SU-DHL-6 (cell line): Measurements from ENCODE around the gene ATIC.

Experiments
- H2AFZ ChIP-seq: fragments of 200-600 bp; sonication (generic); 2 replicates; pipeline ENCODE4 v1.6.1; 2014; ENCODE audit warnings: low read depth, mild to moderate bottlenecking, moderate library complexity, mixed read lengths, antibody characterized with exemption, low read length; ENCODE audit not compliant: severe bottlenecking
- H3F3A ChIP-seq: fragments of 200-600 bp; shearing (Covaris generic); 2 replicates; pipeline ENCODE4 v1.6.0; 2016; ENCODE audit warnings: antibody characterized with exemption, mild to moderate bottlenecking; ENCODE audit not compliant: insufficient read depth
- H3K27ac ChIP-seq: fragments of 200-600 bp; sonication (generic); 2 replicates; pipeline ENCODE4 v1.5.1; 2016; ENCODE audit warnings: low read depth, mild to moderate bottlenecking, low read length, moderate library complexity, mixed read lengths
- H3K27me3 ChIP-seq: fragments of 200-600 bp; sonication (generic), shearing (Covaris generic); 2 replicates; pipeline ENCODE4 v1.6.0; 2014; ENCODE audit warnings: mild to moderate bottlenecking, low read length
- H3K36me3 ChIP-seq: fragments of 200-600 bp; sonication (generic); 2 replicates; pipeline ENCODE4 v1.6.1; 2014; ENCODE audit warnings: mild to moderate bottlenecking, low read length, mixed read lengths
- H3K4me2 ChIP-seq: fragments of 300-600, 200-600 bp; shearing (Covaris generic), sonication (generic); 2 replicates; pipeline ENCODE4 v1.6.0; 2014; ENCODE audit warnings: low read length, low read depth, mild to moderate bottlenecking; ENCODE audit not compliant: poor library complexity, severe bottlenecking
- H3K4me3 ChIP-seq: fragments of 200-600 bp; sonication (generic); 2 replicates; pipeline ENCODE4 v1.5.1; 2014; ENCODE audit warnings: antibody characterized with exemption, low read length, mild to moderate bottlenecking, mixed read lengths; ENCODE audit not compliant: insufficient read depth, poor library complexity, severe bottlenecking
- H3K79me2 ChIP-seq: fragments of 200-600 bp; sonication (generic); 2 replicates; pipeline ENCODE4 v1.6.1; 2014; ENCODE audit warnings: mild to moderate bottlenecking, low read length, moderate library complexity; ENCODE audit not compliant: insufficient read depth
- H3K9ac ChIP-seq: fragments of 200-600 bp; sonication (generic); 2 replicates; pipeline ENCODE4 v1.7.0; 2014; ENCODE audit warnings: mild to moderate bottlenecking, low read length
- H3K9me2 ChIP-seq: fragments of 200-600 bp; sonication (generic); replicated peaks from 2 replicates; pipeline ENCODE4 v1.6.1; 2014; ENCODE audit warnings: low read length; ENCODE audit not compliant: insufficient read depth
- H3K9me3 ChIP-seq: fragments of 200-600 bp; sonication (generic); 2 replicates; pipeline ENCODE4 v1.6.1; 2014; ENCODE audit warnings: low read length, mixed read lengths; ENCODE audit not compliant: insufficient read depth
- H4K20me1 ChIP-seq: fragments of 200-600 bp; sonication (generic); 2 replicates; pipeline ENCODE4 v1.6.1; 2014; ENCODE audit warnings: low read depth, mild to moderate bottlenecking, antibody characterized with exemption, low read length, moderate library complexity, mixed read lengths
- EZH2phosphoT487 ChIP-seq: fragments of 200-600 bp; sonication (generic), shearing (Covaris generic); conservative IDR thresholded peaks from 2 replicates; pipeline ENCODE4 v1.6.1; 2018; ENCODE audit warnings: mild to moderate bottlenecking, antibody characterized with exemption, low read length, moderate library complexity, mixed read lengths
- TF ChIP-seq, protein P1 (sequence below): fragments of 200-600 bp; sonication (generic); IDR thresholded peaks from one replicate; pipeline ENCODE4 v1.5.1; 2017; ENCODE audit warnings: antibody characterized with exemption, mild to moderate bottlenecking, low read length, moderate library complexity; ENCODE audit not compliant: insufficient read depth, poor library complexity, severe bottlenecking

Gene ATIC

DNA sequence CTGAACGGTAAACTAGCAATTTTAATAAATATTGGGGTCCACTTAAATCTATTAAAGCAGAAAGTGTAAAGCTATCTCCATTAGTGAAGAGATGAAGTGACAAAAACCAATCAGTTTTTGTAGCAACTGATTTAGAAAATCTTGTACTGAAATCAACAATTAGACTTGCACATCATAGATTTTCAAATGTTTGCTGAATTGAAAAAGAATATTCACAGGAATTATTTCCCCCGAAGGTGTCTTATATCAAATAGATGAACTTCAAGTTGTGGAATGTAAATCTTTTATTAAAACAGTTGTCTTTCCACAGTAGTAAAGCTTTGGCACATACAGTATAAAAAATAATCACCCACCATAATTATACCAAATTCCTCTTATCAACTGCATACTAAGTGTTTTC, 48.7 kb downstream of the ATIC start:
- no peaks in the 10 kb centered on the region for H3K9me2 ChIP-seq
- no peak for TF ChIP-seq EZH2phosphoT487
- TF ChIP-seq, protein P1, sequence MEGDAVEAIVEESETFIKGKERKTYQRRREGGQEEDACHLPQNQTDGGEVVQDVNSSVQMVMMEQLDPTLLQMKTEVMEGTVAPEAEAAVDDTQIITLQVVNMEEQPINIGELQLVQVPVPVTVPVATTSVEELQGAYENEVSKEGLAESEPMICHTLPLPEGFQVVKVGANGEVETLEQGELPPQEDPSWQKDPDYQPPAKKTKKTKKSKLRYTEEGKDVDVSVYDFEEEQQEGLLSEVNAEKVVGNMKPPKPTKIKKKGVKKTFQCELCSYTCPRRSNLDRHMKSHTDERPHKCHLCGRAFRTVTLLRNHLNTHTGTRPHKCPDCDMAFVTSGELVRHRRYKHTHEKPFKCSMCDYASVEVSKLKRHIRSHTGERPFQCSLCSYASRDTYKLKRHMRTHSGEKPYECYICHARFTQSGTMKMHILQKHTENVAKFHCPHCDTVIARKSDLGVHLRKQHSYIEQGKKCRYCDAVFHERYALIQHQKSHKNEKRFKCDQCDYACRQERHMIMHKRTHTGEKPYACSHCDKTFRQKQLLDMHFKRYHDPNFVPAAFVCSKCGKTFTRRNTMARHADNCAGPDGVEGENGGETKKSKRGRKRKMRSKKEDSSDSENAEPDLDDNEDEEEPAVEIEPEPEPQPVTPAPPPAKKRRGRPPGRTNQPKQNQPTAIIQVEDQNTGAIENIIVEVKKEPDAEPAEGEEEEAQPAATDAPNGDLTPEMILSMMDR: no peak
- no peak overlapping the region for H2AFZ ChIP-seq
- no peak overlapping the region for H3K9ac ChIP-seq
- H3K27me3 ChIP-seq: no peaks in the 10 kb centered on the region
- no peak overlapping the region for H3K4me3 ChIP-seq
- no peaks in the 10 kb centered on the region for H4K20me1 ChIP-seq
- no peak overlapping the region for H3K27ac ChIP-seq
- no peak overlapping the region for H3K4me2 ChIP-seq
- H3K36me3 ChIP-seq: peaks cover 3% of the 10 kb centered on the region; the same call in 1 of the 2 replicates
- no peaks in the 10 kb centered on the region for H3K9me3 ChIP-seq
- H3F3A ChIP-seq: no peaks in the 10 kb centered on the region
- no peaks in the 10 kb centered on the region for H3K79me2 ChIP-seq

DNA sequence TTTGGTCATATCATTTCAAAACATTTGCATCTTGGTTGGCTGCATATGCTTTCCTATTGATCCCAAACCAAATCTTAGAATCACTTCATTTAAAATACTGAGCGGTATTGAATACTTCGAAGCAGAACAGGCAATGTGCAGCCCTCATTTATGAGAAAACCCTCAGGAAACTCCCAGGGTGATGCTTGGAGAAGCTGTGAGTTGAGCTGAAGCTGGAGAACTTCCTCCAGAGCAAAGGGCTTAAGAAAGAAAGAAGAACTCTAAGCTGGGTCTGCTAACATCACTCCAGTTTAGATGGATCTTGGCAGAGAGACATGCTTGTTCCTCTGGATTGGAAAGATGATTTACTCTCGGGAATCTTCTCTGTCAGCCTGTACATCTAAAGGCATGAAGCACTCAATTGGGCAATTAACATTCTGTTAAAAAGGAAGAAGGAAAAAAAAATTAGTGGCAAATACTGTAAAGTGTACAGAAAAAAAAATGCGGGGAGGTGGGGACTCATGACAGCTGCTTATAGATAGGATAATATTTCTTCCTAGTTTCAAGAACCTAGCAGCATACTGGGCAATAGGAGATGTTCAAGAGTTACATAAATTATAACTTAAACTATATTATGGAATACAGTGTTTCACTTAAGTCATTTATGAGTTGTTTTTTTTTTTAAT, 49.5 kb downstream of the ATIC start:
- H3K36me3 ChIP-seq: peaks cover 3% of the 10 kb centered on the region; the same call in 1 of the 2 replicates
- H3K27ac ChIP-seq: no peak overlapping the region
- TF ChIP-seq EZH2phosphoT487: no peak
- TF ChIP-seq, protein P1: no peak

DNA sequence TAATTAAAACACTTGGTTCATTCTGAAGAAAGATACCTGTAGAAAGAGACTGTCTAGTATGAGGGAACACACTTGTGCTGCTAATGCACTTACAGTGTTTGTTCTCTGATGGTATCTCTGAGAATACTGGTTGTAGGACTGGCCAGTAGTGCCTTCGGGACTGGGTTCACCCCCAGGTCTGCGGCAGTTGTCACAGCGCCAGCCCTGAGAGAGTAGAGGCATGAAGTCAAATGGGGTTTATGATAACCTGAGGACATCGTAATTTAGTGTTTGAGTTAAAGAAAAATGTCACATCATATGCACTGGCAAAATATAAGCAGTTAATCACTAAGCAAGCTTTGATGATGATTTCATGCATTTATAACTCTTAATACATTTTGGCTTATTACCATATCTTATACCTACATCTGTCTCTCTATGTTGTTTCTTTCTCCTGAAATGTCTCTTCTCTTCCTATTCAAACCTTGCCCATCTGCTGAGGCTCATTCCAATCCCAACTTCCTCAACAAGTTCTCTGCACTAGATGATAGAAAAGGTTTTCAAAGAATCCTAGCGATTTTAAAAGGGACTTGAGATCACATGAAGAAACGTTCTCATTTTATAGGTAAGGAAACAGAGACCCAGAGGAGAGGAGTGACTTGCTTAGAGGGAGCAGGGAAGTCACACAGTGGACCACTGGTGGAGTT, 50.2 kb downstream of the ATIC start:
- Histone ChIP-seq H3K27ac (no peak overlapping the region), H3K4me2 (no peak overlapping the region), H3F3A (no peaks in the 10 kb centered on the region), H3K9me2 (no peaks in the 10 kb centered on the region), H4K20me1 (no peaks in the 10 kb centered on the region), H3K9ac (no peak overlapping the region), H3K79me2 (no peaks in the 10 kb centered on the region), H2AFZ (no peak overlapping the region), H3K36me3 (peaks cover 3% of the 10 kb centered on the region; the same call in 1 of the 2 replicates), H3K4me3 (no peak overlapping the region), H3K9me3 (no peaks in the 10 kb centered on the region), H3K27me3 (no peaks in the 10 kb centered on the region)
- no peak for TF ChIP-seq EZH2phosphoT487
- TF ChIP-seq, protein P1: no peak

More for the DNA sequence above, 49.5 kb downstream of the ATIC start:
- H2AFZ ChIP-seq: no peak overlapping the region
- no peaks in the 10 kb centered on the region for H3K9me3 ChIP-seq
- no peaks in the 10 kb centered on the region for H3K9me2 ChIP-seq
- H4K20me1 ChIP-seq: no peaks in the 10 kb centered on the region
- H3F3A ChIP-seq: no peaks in the 10 kb centered on the region
- H3K27me3 ChIP-seq: no peaks in the 10 kb centered on the region
- H3K4me2 ChIP-seq: no peak overlapping the region
- H3K79me2 ChIP-seq: no peaks in the 10 kb centered on the region
- no peak overlapping the region for H3K4me3 ChIP-seq
- H3K9ac ChIP-seq: no peak overlapping the region
